ENCODE data around the gene SSBP2.

Gene SSBP2

GRCh38 chr5:81590498-81591384 is 160.2 kb downstream of the SSBP2 start:
- DNase-seq (ENCODE audit: low spot score) = no peak

- DNase-seq (ENCODE audit: low spot score) = no peak
Observed at GRCh38 chr5:81579262-81579924, 171.5 kb downstream of the SSBP2 start.

GRCh38 chr5:81577091-81577490 is 173.8 kb downstream of the SSBP2 start:
- DNase-seq (ENCODE audit: low spot score) = no peak

- no peak for DNase-seq (ENCODE audit: low spot score)
Observed at GRCh38 chr5:81575924-81576323, 175.0 kb downstream of the SSBP2 start.

GRCh38 chr5:81572201-81572600 is 178.7 kb downstream of the SSBP2 start:
- no peak for DNase-seq (ENCODE audit: low spot score)

GRCh38 chr5:81558188-81558587 is 192.7 kb downstream of the SSBP2 start:
- DNase-seq (ENCODE audit: low spot score) = no peak

- no peak for DNase-seq (ENCODE audit: low spot score)
Observed at GRCh38 chr5:81556809-81557208, 194.1 kb downstream of the SSBP2 start.

GRCh38 chr5:81555865-81556264 is 195.0 kb downstream of the SSBP2 start:
- DNase-seq (ENCODE audit: low spot score) = no peak

GRCh38 chr5:81554647-81555046 is 196.2 kb downstream of the SSBP2 start:
- DNase-seq (ENCODE audit: low spot score) = no peak

GRCh38 chr5:81553567-81554212 is 197.2 kb downstream of the SSBP2 start:
- DNase-seq (ENCODE audit: low spot score) = no peak

- DNase-seq (ENCODE audit: low spot score) = no peak
Observed at GRCh38 chr5:81552852-81553566, 197.9 kb downstream of the SSBP2 start.

- no peak for DNase-seq (ENCODE audit: low spot score)
Observed at GRCh38 chr5:81549123-81549522, 201.8 kb downstream of the SSBP2 start.

GRCh38 chr5:81547001-81547400 is 203.9 kb downstream of the SSBP2 start:
- no peak for DNase-seq (ENCODE audit: low spot score)

GRCh38 chr5:81545911-81546310 is 205.0 kb downstream of the SSBP2 start:
- DNase-seq (ENCODE audit: low spot score) = no peak

GRCh38 chr5:81544351-81545018 is 206.4 kb downstream of the SSBP2 start:
- no peak for DNase-seq (ENCODE audit: low spot score)

- no peak for DNase-seq (ENCODE audit: low spot score)
Observed at GRCh38 chr5:81542242-81542641, 208.7 kb downstream of the SSBP2 start.

GRCh38 chr5:81537905-81538547 is 212.9 kb downstream of the SSBP2 start:
- no peak for DNase-seq (ENCODE audit: low spot score)

GRCh38 chr5:81534441-81534840 is 216.5 kb downstream of the SSBP2 start:
- DNase-seq (ENCODE audit: low spot score) = no peak

GRCh38 chr5:81533629-81534405 is 217.1 kb downstream of the SSBP2 start:
- DNase-seq (ENCODE audit: low spot score) = no peak

GRCh38 chr5:81530919-81531318 is 220.0 kb downstream of the SSBP2 start:
- DNase-seq (ENCODE audit: low spot score) = no peak

Measured in hematopoietic multipotent progenitor cell treated with erythropoietin and hydrocortisone succinate and interleukin-3 and kit ligand, for 17 days (in vitro differentiated cells).